A673 (cell line): ENCODE data around the gene LHX1. TPM values are rescaled to one million over a fixed set of nuclear protein-coding genes. Genes with fewer than 3 reads are reported as not detected.

Source experiments
- BruUV-seq: library from RNA; stranded (reverse); fragments of 400-500 nt; replicated peaks from 2 replicates; lab custom pipeline; 2021; lab: Mats Ljungman, UMichigan
- CTCF ChIA-PET: fragments of 300-600 bp; sonication (Branson Sonifier 250); formaldehyde crosslinking; loops from one replicate; lab custom pipeline; 2022; ENCODE audit warnings: antibody characterized with exemption; lab: Charles Lee
- POLR2A ChIA-PET: fragments of 300-600 bp; sonication (Branson Sonifier 250); formaldehyde crosslinking; loops from one replicate; lab custom pipeline; 2022; ENCODE audit warnings: antibody characterized with exemption; ENCODE audit not compliant: low non-redundant PET; lab: Charles Lee
- DNase-seq: peaks from one replicate; pipeline ENCODE4 v3.0.0-alpha.2; 2015; ENCODE audit warnings: low spot score
- H3K27ac ChIP-seq: fragments of 200-600 bp; sonication (generic); 2 replicates; pipeline ENCODE4 v1.5.1; 2016; ENCODE audit warnings: mixed run types, low read depth, mild to moderate bottlenecking, mixed read lengths, antibody characterized with exemption, low read length; ENCODE audit not compliant: poor library complexity, severe bottlenecking
- H3K27me3 ChIP-seq: fragments of 200-600 bp; sonication (generic); replicated peaks from 2 replicates; pipeline ENCODE4 v1.6.1; 2017; ENCODE audit warnings: mixed run types, low read depth, mild to moderate bottlenecking, mixed read lengths, antibody characterized with exemption, low read length; ENCODE audit not compliant: insufficient read depth, poor library complexity
- H3K36me3 ChIP-seq: fragments of 200-600 bp; sonication (generic); 2 replicates; pipeline ENCODE4 v1.6.1; 2016; ENCODE audit warnings: mixed run types, mild to moderate bottlenecking, mixed read lengths, antibody characterized with exemption, low read length; ENCODE audit not compliant: insufficient read depth, poor library complexity, severe bottlenecking
- H3K4me1 ChIP-seq: fragments of 200-600 bp; sonication (generic); 2 replicates; pipeline ENCODE4 v1.6.1; 2017; ENCODE audit warnings: mixed run types, mild to moderate bottlenecking, mixed read lengths, antibody characterized with exemption, low read length; ENCODE audit not compliant: insufficient read depth, poor library complexity, severe bottlenecking
- H3K4me3 ChIP-seq: fragments of 200-600 bp; sonication (generic); 2 replicates; pipeline ENCODE4 v1.5.1; 2016; ENCODE audit warnings: low read depth, mixed run types, mild to moderate bottlenecking, mixed read lengths, low read length; ENCODE audit not compliant: poor library complexity, severe bottlenecking
- H3K9me3 ChIP-seq: fragments of 200-600 bp; sonication (generic); 2 replicates; pipeline ENCODE4 v1.6.1; 2016; ENCODE audit warnings: mixed run types, low read depth, mild to moderate bottlenecking, mixed read lengths, antibody characterized with exemption, low read length; ENCODE audit not compliant: poor library complexity, severe bottlenecking
- EZH2 ChIP-seq: fragments of 200-600 bp; sonication (generic); IDR thresholded peaks from 2 replicates; pipeline ENCODE4 v1.6.1; 2017; ENCODE audit warnings: borderline replicate concordance, low read depth, mild to moderate bottlenecking, mixed read lengths, antibody characterized with exemption, low read length; ENCODE audit not compliant: poor library complexity, severe bottlenecking
- intact Hi-C: fragments of 100-400 bp; cut with micrococcal nuclease; formaldehyde crosslinking; loops from one replicate; pipeline ENCODE4 v1.10.0; 2022; ENCODE audit not compliant: unreplicated experiment
- total RNA-seq: library from RNA; stranded (reverse); gene quantifications from 2 replicates; pipeline ENCODE4 v1.2.3, GENCODE V29; 2021
- TF ChIP-seq, protein P1 (sequence below): fragments of 300-800, 200-600 bp; sonication (generic); conservative IDR thresholded peaks from 2 replicates; pipeline ENCODE4 v1.5.1; 2017; ENCODE audit warnings: low read depth, mild to moderate bottlenecking, antibody characterized with exemption, low read length, moderate library complexity, mixed read lengths

LHX1 gene
- total RNA-seq, 1 experiment from 2014 or later: not detected

DNA sequence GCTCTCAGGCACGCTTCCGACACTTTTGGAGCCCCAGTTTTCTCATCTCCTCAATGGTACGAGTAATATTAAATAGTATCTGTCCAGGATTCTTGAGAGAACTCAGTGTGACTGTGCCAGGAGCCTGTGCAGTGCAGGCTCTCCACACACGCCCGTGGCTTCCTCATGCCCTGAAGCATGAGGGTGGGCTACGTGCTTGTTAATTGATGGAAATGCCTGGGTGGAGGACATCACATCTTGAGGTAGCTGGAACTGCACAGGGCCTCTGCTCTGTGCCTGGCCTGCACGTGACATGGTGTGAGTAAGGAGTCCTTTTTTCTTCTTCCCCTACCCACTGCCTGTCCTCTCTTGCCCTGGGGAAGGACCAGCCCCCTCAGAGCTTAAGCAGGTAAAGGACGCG lies 43.1 kb upstream of the LHX1 start:
- no TSS peak for BruUV-seq
- Histone ChIP-seq H3K27ac (no peak overlapping the region), H3K4me1 (no peaks in the 10 kb centered on the region), H3K9me3 (no peaks in the 10 kb centered on the region), H3K4me3 (no peak overlapping the region), H3K27me3 (no peaks in the 10 kb centered on the region), H3K36me3 (no peaks in the 10 kb centered on the region)
- DNase-seq: no peak
- CTCF ChIA-PET: no interaction called here
- intact Hi-C loops: no loop called here
- TF ChIP-seq, protein P1, sequence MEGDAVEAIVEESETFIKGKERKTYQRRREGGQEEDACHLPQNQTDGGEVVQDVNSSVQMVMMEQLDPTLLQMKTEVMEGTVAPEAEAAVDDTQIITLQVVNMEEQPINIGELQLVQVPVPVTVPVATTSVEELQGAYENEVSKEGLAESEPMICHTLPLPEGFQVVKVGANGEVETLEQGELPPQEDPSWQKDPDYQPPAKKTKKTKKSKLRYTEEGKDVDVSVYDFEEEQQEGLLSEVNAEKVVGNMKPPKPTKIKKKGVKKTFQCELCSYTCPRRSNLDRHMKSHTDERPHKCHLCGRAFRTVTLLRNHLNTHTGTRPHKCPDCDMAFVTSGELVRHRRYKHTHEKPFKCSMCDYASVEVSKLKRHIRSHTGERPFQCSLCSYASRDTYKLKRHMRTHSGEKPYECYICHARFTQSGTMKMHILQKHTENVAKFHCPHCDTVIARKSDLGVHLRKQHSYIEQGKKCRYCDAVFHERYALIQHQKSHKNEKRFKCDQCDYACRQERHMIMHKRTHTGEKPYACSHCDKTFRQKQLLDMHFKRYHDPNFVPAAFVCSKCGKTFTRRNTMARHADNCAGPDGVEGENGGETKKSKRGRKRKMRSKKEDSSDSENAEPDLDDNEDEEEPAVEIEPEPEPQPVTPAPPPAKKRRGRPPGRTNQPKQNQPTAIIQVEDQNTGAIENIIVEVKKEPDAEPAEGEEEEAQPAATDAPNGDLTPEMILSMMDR: no peak
- no peak for TF ChIP-seq EZH2
- POLR2A ChIA-PET: no interaction called here

DNA sequence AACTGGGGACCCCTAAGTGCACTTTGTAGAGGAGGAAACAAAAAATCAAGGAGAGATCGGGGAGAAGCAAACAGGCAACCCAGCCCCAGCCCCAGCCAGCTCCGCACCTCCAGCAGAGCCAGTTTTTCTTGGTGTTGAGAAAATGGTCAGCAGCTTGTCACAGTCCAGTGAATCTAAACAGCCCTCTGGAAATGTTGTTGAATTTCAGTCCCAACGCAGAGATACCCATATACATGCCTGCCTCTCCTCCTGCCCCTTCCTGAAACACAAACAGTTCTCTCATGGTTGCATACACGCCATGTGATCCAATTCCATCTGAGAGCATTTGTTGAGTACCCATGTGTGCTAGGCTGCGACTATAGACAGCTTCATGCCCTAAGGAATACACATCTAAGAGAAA lies 42.4 kb upstream of the LHX1 start:
- intact Hi-C loops: no loop called here
- TF ChIP-seq, protein P1: no peak
- no peak for TF ChIP-seq EZH2
- no peaks in the 10 kb centered on the region for H3K4me1 ChIP-seq
- POLR2A ChIA-PET: no interaction called here
- DNase-seq: no peak
- CTCF ChIA-PET: no interaction called here
- no peaks in the 10 kb centered on the region for H3K36me3 ChIP-seq
- no peaks in the 10 kb centered on the region for H3K27me3 ChIP-seq
- no TSS peak for BruUV-seq
- H3K9me3 ChIP-seq: no peaks in the 10 kb centered on the region
- no peak overlapping the region for H3K27ac ChIP-seq
- H3K4me3 ChIP-seq: no peak overlapping the region

DNA sequence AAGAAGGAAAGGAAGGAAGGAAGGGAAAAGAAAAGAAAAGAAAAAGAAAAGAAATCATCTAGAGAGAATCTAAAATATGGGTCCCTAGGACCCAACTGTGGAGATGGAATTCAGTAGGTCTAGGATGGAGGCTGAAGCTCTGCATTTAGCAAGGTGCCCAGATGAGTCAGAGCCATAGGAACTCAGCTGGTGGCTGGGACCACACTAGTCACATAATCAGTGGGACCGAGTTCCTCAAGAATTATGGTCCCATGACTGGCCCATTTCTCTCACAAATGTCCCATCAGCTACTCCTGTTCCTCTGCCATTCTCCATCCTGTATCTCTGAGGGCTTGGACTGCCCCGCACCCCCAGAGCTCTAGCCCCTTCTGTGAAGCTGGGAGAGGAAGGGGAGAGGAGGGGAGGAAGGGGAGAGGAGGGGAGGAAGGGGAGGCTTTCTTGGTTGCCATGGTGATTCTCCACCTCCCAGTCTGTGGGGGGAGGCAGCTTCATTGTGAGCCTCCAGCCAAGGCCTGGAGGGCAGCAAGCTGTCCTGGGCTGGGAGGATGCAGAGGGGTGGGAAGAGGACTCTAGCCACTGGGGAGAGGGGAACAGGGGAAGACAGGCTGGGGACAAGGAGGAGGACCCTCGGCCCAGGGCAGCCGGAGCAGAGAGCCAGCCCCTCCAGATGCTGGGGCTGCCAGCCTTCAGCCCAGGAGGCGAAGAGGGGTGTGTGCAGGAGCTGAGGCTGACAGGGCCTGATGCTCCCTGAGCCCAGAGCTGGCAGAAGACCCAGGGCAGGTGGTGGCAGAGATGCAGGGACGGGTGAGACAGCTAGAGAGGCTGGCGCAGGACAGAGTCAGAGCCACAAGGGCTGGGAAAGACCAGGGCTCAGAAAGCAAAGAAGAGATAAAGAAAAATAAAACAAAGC lies 37.8 kb upstream of the LHX1 start:
- TF ChIP-seq, protein P1: no peak
- no peak for TF ChIP-seq EZH2
- no peaks in the 10 kb centered on the region for H3K9me3 ChIP-seq
- ChIA-PET CTCF (no interaction called here), POLR2A (no interaction called here)
- no peak overlapping the region for H3K27ac ChIP-seq
- DNase-seq: no peak
- H3K36me3 ChIP-seq: no peaks in the 10 kb centered on the region
- BruUV-seq: no TSS peak
- H3K4me3 ChIP-seq: no peak overlapping the region
- H3K4me1 ChIP-seq: no peaks in the 10 kb centered on the region
- intact Hi-C loops: no loop called here
- H3K27me3 ChIP-seq: no peaks in the 10 kb centered on the region
